HG03575 (cell line): Measurements from ENCODE around the gene NACC2.
"Not testable (repeated sequence)": the region's sequence is repeated elsewhere in the genome, so short reads cannot be mapped to it uniquely, and the experiment has no call there.

Source experiments
- ATAC-seq: cut with Tn5 transposase; IDR thresholded peaks from one replicate; pipeline ENCODE4 v1.9.1; 2021; ENCODE audit not compliant: unreplicated experiment, insufficient number of reproducible peaks, low FRiP score; ENCODE audit errors: extremely low read depth

NACC2 gene

GRCh38 chr9:136114610-136115009, 19.5 kb upstream of the NACC2 start:
- no peak for ATAC-seq

- ATAC-seq, result no peak
Observed at GRCh38 chr9:136112541-136112940, 17.5 kb upstream of the NACC2 start.

GRCh38 chr9:136111910-136112309, 16.8 kb upstream of the NACC2 start:
- ATAC-seq, result no peak

- no peak for ATAC-seq
Observed at GRCh38 chr9:136111190-136111589, 16.1 kb upstream of the NACC2 start.

GRCh38 chr9:136110082-136111061, 15.3 kb upstream of the NACC2 start:
- ATAC-seq, result no peak

- ATAC-seq, result peak; percentile 50
Observed at GRCh38 chr9:136109351-136110081, 14.4 kb upstream of the NACC2 start.

- ATAC-seq, result no peak
Observed at GRCh38 chr9:136108648-136109266, 13.7 kb upstream of the NACC2 start.

GRCh38 chr9:136107953-136108647, 13.0 kb upstream of the NACC2 start:
- ATAC-seq, result no peak

GRCh38 chr9:136107155-136107952, 12.3 kb upstream of the NACC2 start:
- no peak for ATAC-seq

GRCh38 chr9:136105398-136106135, 10.5 kb upstream of the NACC2 start:
- ATAC-seq, result no peak

GRCh38 chr9:136104916-136105315, 9.8 kb upstream of the NACC2 start:
- no peak for ATAC-seq

- no peak for ATAC-seq
Observed at GRCh38 chr9:136104488-136104800, 9.4 kb upstream of the NACC2 start.

- no peak for ATAC-seq
Observed at GRCh38 chr9:136103651-136104487, 8.8 kb upstream of the NACC2 start.

GRCh38 chr9:136101615-136102074, 6.6 kb upstream of the NACC2 start:
- ATAC-seq, result not testable (repeated sequence)

- ATAC-seq, result no peak
Observed at GRCh38 chr9:136100700-136101614, 5.9 kb upstream of the NACC2 start.

- no peak for ATAC-seq
Observed at GRCh38 chr9:136099542-136099941, 4.5 kb upstream of the NACC2 start.
